Activated B cell treated with CpG ODN at 0.5 μM for 24 hours (primary cell): Measurements from ENCODE around the gene TMEM161B. TPM values are rescaled to one million over a fixed set of nuclear protein-coding genes. Genes with fewer than 3 reads are reported as not detected.

ENCODE experiments used
- ATAC-seq: fragments of 200-7000 bp; cut with Tn5 transposase; one replicate; pipeline ENCODE4 v1.10.0; 2021; ENCODE audit warnings: low read depth, mild to moderate bottlenecking, moderate library complexity
- CTCF ChIA-PET: fragments of 350-600 bp; sonication (Branson Sonifier 250); formaldehyde crosslinking; loops from one replicate; lab custom pipeline; 2021; ENCODE audit warnings: antibody characterized with exemption; lab: Charles Lee
- POLR2A ChIA-PET: fragments of 350-600 bp; sonication (Branson Sonifier 250); formaldehyde crosslinking; loops from one replicate; lab custom pipeline; 2021; ENCODE audit warnings: antibody characterized with exemption; lab: Charles Lee
- DNase-seq: peaks from one replicate; pipeline ENCODE4 v3.0.0; 2022
- H3K27ac Mint-ChIP-seq: one replicate; pipeline ENCODE4 v1.8.0; 2020; ENCODE audit warnings: mixed read lengths
- H3K27me3 Mint-ChIP-seq: one replicate; pipeline ENCODE4 v1.8.0; 2021; ENCODE audit warnings: mixed read lengths
- H3K36me3 Mint-ChIP-seq: one replicate; pipeline ENCODE4 v1.8.0; 2021; ENCODE audit warnings: low read depth, mixed read lengths
- H3K4me1 Mint-ChIP-seq: one replicate; pipeline ENCODE4 v1.8.0; 2021; ENCODE audit warnings: mixed read lengths
- H3K4me3 Mint-ChIP-seq: one replicate; pipeline ENCODE4 v1.8.0; 2020; ENCODE audit warnings: mild to moderate bottlenecking, mixed read lengths
- H3K9me3 Mint-ChIP-seq: one replicate; pipeline ENCODE4 v1.8.0; 2020; ENCODE audit warnings: mixed read lengths
- CTCF ChIP-seq: fragments of 200-600 bp; IDR thresholded peaks from one replicate; pipeline ENCODE4 v1.8.0; 2022; ENCODE audit warnings: antibody characterized with exemption, mild to moderate bottlenecking
- intact Hi-C: fragments of 100-400 bp; cut with micrococcal nuclease; formaldehyde crosslinking; loops from one replicate; pipeline ENCODE4 v1.15.1; 2024
- total RNA-seq: library from RNA; stranded (reverse); gene quantifications from 2 replicates; pipeline ENCODE4 v1.2.3, GENCODE V29; 2022

Gene TMEM161B
- total RNA-seq, 1 donor from 2014 or later, result 31.1 TPM

GRCh38 chr5:88236866-88237642 is 31.6 kb downstream of the TMEM161B start:
- CTCF ChIA-PET, result no interaction called here
- POLR2A ChIA-PET, result no interaction called here

GRCh38 chr5:88235828-88236227 is 32.8 kb downstream of the TMEM161B start:
- intact Hi-C loops, result no loop called here
- H3K27ac Mint-ChIP-seq, result no peak overlapping the region
- CTCF ChIA-PET, result no interaction called here
- H3K36me3 Mint-ChIP-seq, result peaks cover 55% of the 10 kb centered on the region
- no peak overlapping the region for H3K4me3 Mint-ChIP-seq
- ATAC-seq (no peak), DNase-seq (no peak)
- TF ChIP-seq CTCF, result no peak
- peaks cover 5% of the 10 kb centered on the region for H3K4me1 Mint-ChIP-seq
- POLR2A ChIA-PET, result no interaction called here
- no peaks in the 10 kb centered on the region for H3K27me3 Mint-ChIP-seq
- no peaks in the 10 kb centered on the region for H3K9me3 Mint-ChIP-seq

More at GRCh38 chr5:88236866-88237642, 31.6 kb downstream of the TMEM161B start:
- no peaks in the 10 kb centered on the region for H3K9me3 Mint-ChIP-seq
- no peak overlapping the region for H3K4me3 Mint-ChIP-seq
- intact Hi-C loops, result no loop called here
- TF ChIP-seq CTCF, result no peak
- no peaks in the 10 kb centered on the region for H3K27me3 Mint-ChIP-seq
- peak overlapping the region; percentile 10 for H3K27ac Mint-ChIP-seq
- DNase-seq, result no peak
- peaks cover 45% of the 10 kb centered on the region for H3K36me3 Mint-ChIP-seq
- no peak for ATAC-seq
- H3K4me1 Mint-ChIP-seq, result peaks cover 10% of the 10 kb centered on the region

- Mint-ChIP-seq H3K27me3 (no peaks in the 10 kb centered on the region), H3K4me3 (no peak overlapping the region), H3K9me3 (no peaks in the 10 kb centered on the region), H3K36me3 (peaks cover 54% of the 10 kb centered on the region), H3K4me1 (peaks cover 5% of the 10 kb centered on the region), H3K27ac (no peak overlapping the region)
- POLR2A ChIA-PET, result no interaction called here
- ATAC-seq (no peak), DNase-seq (no peak)
- TF ChIP-seq CTCF, result no peak
- CTCF ChIA-PET, result no interaction called here
- intact Hi-C loops, result no loop called here
These were observed 33.3 kb downstream of the TMEM161B start for GRCh38 chr5:88235346-88235745.

GRCh38 chr5:88230546-88231066 is 38.0 kb downstream of the TMEM161B start:
- intact Hi-C loops, result no loop called here
- DNase-seq (no peak), ATAC-seq (no peak)
- no peaks in the 10 kb centered on the region for H3K27me3 Mint-ChIP-seq
- H3K27ac Mint-ChIP-seq, result no peak overlapping the region
- H3K4me3 Mint-ChIP-seq, result no peak overlapping the region
- CTCF ChIA-PET, result no interaction called here
- POLR2A ChIA-PET, result no interaction called here
- no peaks in the 10 kb centered on the region for H3K4me1 Mint-ChIP-seq
- H3K36me3 Mint-ChIP-seq, result peaks cover 50% of the 10 kb centered on the region
- TF ChIP-seq CTCF, result no peak
- no peaks in the 10 kb centered on the region for H3K9me3 Mint-ChIP-seq

GRCh38 chr5:88226881-88227450 is 41.7 kb downstream of the TMEM161B start:
- POLR2A ChIA-PET, result no interaction called here

More at GRCh38 chr5:88226881-88227450, 41.7 kb downstream of the TMEM161B start:
- intact Hi-C loops, result no loop called here
- DNase-seq (no peak), ATAC-seq (no peak)
- Mint-ChIP-seq H3K36me3 (peaks cover 45% of the 10 kb centered on the region), H3K4me1 (no peaks in the 10 kb centered on the region), H3K27me3 (no peaks in the 10 kb centered on the region), H3K4me3 (no peak overlapping the region), H3K9me3 (no peaks in the 10 kb centered on the region), H3K27ac (no peak overlapping the region)
- TF ChIP-seq CTCF, result no peak
- CTCF ChIA-PET, result no interaction called here
